Dedifferentiated amniotic fluid mesenchymal stem cell (primary cell): Measurements from ENCODE around the gene FAM171A1.
"Not testable (repeated sequence)": the region's sequence is repeated elsewhere in the genome, so short reads cannot be mapped to it uniquely, and the experiment has no call there.

ENCODE experiments used
- DNase-seq: peaks from one replicate; pipeline ENCODE4 v3.0.0-alpha.2; 2016; ENCODE audit errors: extremely low spot score

Gene FAM171A1

GRCh38 chr10:15344876-15345285 is 26.2 kb downstream of the FAM171A1 start:
- no peak for DNase-seq

- DNase-seq = no peak
Measured at GRCh38 chr10:15344256-15344875, 26.7 kb downstream of the FAM171A1 start.

GRCh38 chr10:15342970-15343369 is 28.1 kb downstream of the FAM171A1 start:
- no peak for DNase-seq

- DNase-seq = no peak
Measured at GRCh38 chr10:15341502-15342128, 29.5 kb downstream of the FAM171A1 start.

GRCh38 chr10:15339892-15340291 is 31.2 kb downstream of the FAM171A1 start:
- DNase-seq = no peak

- not testable (repeated sequence) for DNase-seq
Measured at GRCh38 chr10:15337441-15337923, 33.6 kb downstream of the FAM171A1 start.

GRCh38 chr10:15336211-15336610 is 34.9 kb downstream of the FAM171A1 start:
- no peak for DNase-seq

GRCh38 chr10:15335508-15335907 is 35.6 kb downstream of the FAM171A1 start:
- no peak for DNase-seq

GRCh38 chr10:15334650-15335323 is 36.3 kb downstream of the FAM171A1 start:
- DNase-seq = no peak

GRCh38 chr10:15333909-15334649 is 37.0 kb downstream of the FAM171A1 start:
- DNase-seq = no peak

- not testable (repeated sequence) for DNase-seq
Measured at GRCh38 chr10:15333181-15333580, 37.9 kb downstream of the FAM171A1 start.

- no peak for DNase-seq
Measured at GRCh38 chr10:15331461-15331860, 39.6 kb downstream of the FAM171A1 start.

- no peak for DNase-seq
Measured at GRCh38 chr10:15329437-15329836, 41.7 kb downstream of the FAM171A1 start.

- no peak for DNase-seq
Measured at GRCh38 chr10:15325944-15326284, 45.2 kb downstream of the FAM171A1 start.

- no peak for DNase-seq
Measured at GRCh38 chr10:15325243-15325943, 45.7 kb downstream of the FAM171A1 start.

- DNase-seq = no peak
Measured at GRCh38 chr10:15324611-15325010, 46.5 kb downstream of the FAM171A1 start.

- DNase-seq = no peak
Measured at GRCh38 chr10:15324113-15324512, 47.0 kb downstream of the FAM171A1 start.

GRCh38 chr10:15322356-15322755 is 48.7 kb downstream of the FAM171A1 start:
- no peak for DNase-seq

- peak; percentile 39 for DNase-seq
Measured at GRCh38 chr10:15321431-15322341, 49.4 kb downstream of the FAM171A1 start.

GRCh38 chr10:15320522-15321203 is 50.4 kb downstream of the FAM171A1 start:
- no peak for DNase-seq
